ENCODE measurements around the gene ADPRS.

The ADPRS gene

DNA sequence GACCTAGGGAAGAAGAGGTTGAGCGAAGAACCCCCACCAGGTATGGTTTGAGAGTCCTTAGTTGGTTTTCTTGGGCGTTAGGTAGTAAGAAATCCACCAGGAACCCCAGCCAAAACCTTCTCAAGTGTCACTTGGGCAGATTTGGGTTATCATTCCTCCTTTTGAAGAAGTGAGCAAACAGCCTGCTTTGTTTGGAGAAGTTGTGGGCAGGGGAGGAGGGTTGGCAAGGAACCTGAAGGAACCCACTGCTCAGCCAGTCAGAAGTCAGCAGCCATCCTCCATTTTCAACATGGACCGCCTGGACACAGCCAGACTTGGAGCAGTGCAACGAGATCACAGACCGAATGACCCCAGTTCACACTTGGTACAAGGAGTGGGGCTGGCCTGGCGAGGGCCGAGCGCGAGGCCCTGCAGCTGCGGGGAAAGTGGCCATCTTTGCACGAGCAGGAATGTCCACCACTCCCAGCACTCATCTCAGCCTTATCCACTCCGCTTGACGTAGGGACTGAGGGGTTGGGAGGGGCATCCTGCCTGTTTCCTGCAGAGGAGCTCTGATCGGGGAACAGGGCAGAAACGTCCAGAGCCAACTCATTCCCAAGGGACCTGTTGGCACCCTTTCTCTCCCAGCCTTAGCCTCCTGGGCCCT is 7.2 kb downstream of the ADPRS start:
- no peak for DNase-seq
- no peak overlapping the region for H3K4me2 ChIP-seq (ENCODE audit: insufficient read depth, low read length)
- peaks cover 17% of the 10 kb centered on the region for H3K4me1 ChIP-seq (ENCODE audit: insufficient read depth, low read length)
- peaks cover 47% of the 10 kb centered on the region for H3K36me3 ChIP-seq (ENCODE audit: insufficient read depth, low read length)
- H2AFZ ChIP-seq (ENCODE audit: low read depth, low read length): no peak overlapping the region
- no peaks in the 10 kb centered on the region for H3K9me3 ChIP-seq (ENCODE audit: insufficient read depth, low read length, severe bottlenecking)
- H3K9ac ChIP-seq (ENCODE audit: low read depth, low read length): no peak overlapping the region
- TF ChIP-seq, protein P1, sequence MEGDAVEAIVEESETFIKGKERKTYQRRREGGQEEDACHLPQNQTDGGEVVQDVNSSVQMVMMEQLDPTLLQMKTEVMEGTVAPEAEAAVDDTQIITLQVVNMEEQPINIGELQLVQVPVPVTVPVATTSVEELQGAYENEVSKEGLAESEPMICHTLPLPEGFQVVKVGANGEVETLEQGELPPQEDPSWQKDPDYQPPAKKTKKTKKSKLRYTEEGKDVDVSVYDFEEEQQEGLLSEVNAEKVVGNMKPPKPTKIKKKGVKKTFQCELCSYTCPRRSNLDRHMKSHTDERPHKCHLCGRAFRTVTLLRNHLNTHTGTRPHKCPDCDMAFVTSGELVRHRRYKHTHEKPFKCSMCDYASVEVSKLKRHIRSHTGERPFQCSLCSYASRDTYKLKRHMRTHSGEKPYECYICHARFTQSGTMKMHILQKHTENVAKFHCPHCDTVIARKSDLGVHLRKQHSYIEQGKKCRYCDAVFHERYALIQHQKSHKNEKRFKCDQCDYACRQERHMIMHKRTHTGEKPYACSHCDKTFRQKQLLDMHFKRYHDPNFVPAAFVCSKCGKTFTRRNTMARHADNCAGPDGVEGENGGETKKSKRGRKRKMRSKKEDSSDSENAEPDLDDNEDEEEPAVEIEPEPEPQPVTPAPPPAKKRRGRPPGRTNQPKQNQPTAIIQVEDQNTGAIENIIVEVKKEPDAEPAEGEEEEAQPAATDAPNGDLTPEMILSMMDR (IDR thresholded peaks at IDR 0.05; ENCODE audit: borderline replicate concordance, extremely low read depth, low read length, poor library complexity, severe bottlenecking): no peak
- TF ChIP-seq EZH2 (IDR thresholded peaks at IDR 0.05; ENCODE audit: borderline replicate concordance, low read depth, low read length, severe bottlenecking): no peak
- peaks cover 24% of the 10 kb centered on the region for H4K20me1 ChIP-seq (ENCODE audit: insufficient read depth, low read length)
- H3K27ac ChIP-seq (ENCODE audit: low read length): no peak overlapping the region
- H3K27me3 ChIP-seq (ENCODE audit: insufficient read depth, low read length, poor library complexity): no peaks in the 10 kb centered on the region
- no peak for ATAC-seq (ENCODE audit: insufficient read depth, low read depth)
- no peak overlapping the region for H3K4me3 ChIP-seq (ENCODE audit: low read depth in 1 of 2, low read length in 2 of 2)
- H3K79me2 ChIP-seq (ENCODE audit: insufficient read depth, low read length): peaks cover 18% of the 10 kb centered on the region

DNA sequence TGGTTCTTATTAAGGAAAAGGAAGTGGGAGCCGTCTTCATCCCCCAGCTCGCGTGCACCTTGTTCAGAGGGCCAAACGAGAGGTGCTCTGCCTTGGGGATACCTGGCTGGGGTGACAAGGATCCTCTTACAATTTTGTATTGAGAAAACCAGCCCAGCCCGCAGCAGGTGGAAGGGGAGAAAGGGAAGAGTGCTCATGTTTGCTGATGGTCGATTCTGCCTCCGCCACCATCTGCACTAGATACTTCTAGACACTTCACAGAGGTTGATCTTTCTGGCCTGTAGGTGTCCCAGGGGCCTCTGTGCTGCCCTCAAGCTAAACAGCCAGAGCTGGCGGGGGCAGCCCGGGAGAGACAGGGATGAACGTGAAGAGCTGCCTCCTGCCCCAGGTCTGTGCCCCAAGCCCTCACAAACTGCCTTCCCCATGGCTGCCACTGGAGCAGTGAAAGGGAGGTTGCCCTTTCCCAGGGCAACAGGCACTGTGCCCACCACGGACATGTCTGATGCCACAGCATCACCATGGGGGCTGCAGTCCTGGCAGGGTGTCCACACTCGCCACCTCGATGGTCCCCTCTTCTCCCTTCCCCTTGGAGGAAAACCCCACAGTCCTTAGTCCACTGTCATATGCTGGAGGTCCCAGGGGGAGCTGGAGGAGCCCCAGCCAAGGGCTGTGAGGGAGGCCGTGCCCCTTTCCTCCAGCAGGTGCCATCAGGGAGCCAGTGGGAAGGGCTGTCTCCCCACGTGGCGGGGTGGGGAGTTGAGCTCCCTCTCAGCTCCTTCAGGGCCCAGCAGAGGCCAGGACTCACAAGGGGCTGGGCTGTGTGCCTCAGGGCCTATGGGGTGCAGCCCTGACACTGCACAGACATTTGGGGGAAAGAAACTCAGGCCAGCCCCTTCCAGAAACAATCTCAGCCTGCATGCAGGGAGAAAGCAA is 8.1 kb downstream of the ADPRS start:
- Histone ChIP-seq H3K4me3 (ENCODE audit: low read depth in 1 of 2, low read length in 2 of 2) (no peak overlapping the region), H4K20me1 (ENCODE audit: insufficient read depth, low read length) (peaks cover 18% of the 10 kb centered on the region), H3K79me2 (ENCODE audit: insufficient read depth, low read length) (peaks cover 9% of the 10 kb centered on the region), H3K4me2 (ENCODE audit: insufficient read depth, low read length) (no peak overlapping the region), H3K9ac (ENCODE audit: low read depth, low read length) (no peak overlapping the region), H2AFZ (ENCODE audit: low read depth, low read length) (no peak overlapping the region), H3K4me1 (ENCODE audit: insufficient read depth, low read length) (peaks cover 10% of the 10 kb centered on the region; the same call in 1 of the 2 replicates), H3K27me3 (ENCODE audit: insufficient read depth, low read length, poor library complexity) (no peaks in the 10 kb centered on the region), H3K36me3 (ENCODE audit: insufficient read depth, low read length) (peaks cover 38% of the 10 kb centered on the region), H3K9me3 (ENCODE audit: insufficient read depth, low read length, severe bottlenecking) (no peaks in the 10 kb centered on the region), H3K27ac (ENCODE audit: low read length) (no peak overlapping the region)
- TF ChIP-seq, protein P1 (IDR thresholded peaks at IDR 0.05; ENCODE audit: borderline replicate concordance, extremely low read depth, low read length, poor library complexity, severe bottlenecking): peak; percentile 48
- TF ChIP-seq EZH2 (IDR thresholded peaks at IDR 0.05; ENCODE audit: borderline replicate concordance, low read depth, low read length, severe bottlenecking): no peak
- DNase-seq (peak; percentile 35), ATAC-seq (ENCODE audit: insufficient read depth, low read depth) (peak; percentile 53; the same call in 2 of the 3 replicates)

DNA sequence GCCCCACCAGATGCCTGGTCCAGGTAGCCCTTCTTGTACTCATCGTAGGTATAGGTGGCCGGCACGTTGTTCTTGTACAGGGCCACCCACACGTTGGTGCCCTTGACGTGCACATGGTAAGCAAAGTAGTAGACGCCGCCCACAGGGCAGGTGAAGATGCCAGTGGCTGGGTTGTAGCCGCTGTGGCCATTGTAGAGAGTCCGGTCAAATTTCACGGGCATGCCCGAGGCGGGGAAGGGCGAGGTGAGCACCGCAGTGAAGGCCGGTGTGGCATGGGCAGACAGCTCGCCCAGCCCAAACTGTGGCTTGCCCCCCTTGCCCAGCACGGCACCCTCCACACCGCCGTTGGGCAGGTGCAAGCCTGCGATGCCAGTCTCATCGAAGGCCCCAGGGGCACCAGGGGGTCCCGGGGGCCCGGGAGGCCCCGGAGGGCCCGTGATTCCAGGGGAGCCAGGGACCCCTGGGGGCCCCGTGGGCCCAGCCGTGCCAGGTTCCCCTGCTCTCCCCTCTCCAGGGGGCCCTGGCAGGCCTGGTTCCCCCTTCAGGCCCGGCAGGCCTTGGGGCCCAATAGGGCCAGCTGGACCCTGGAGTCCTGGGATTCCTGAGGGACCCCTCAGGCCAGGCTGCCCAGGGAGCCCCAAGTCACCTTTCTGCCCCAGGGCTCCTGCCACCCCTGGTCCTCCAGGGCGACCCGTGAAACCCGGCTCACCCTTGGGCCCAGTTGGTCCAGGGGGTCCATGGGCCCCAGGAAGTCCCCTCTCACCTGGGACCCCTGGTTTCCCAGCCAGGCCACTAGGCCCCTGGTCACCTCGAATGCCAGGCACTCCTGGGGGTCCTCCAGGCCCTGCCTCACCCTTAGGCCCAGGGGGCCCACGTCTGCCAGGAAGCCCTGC is 9.2 kb downstream of the ADPRS start:
- Histone ChIP-seq H3K27ac (ENCODE audit: low read length) (no peak overlapping the region), H3K4me3 (ENCODE audit: low read depth in 1 of 2, low read length in 2 of 2) (no peak overlapping the region), H2AFZ (ENCODE audit: low read depth, low read length) (no peak overlapping the region), H4K20me1 (ENCODE audit: insufficient read depth, low read length) (peaks cover 11% of the 10 kb centered on the region), H3K4me1 (ENCODE audit: insufficient read depth, low read length) (peaks cover 5% of the 10 kb centered on the region; the same call in 1 of the 2 replicates), H3K9ac (ENCODE audit: low read depth, low read length) (no peak overlapping the region), H3K4me2 (ENCODE audit: insufficient read depth, low read length) (no peak overlapping the region), H3K9me3 (ENCODE audit: insufficient read depth, low read length, severe bottlenecking) (no peaks in the 10 kb centered on the region), H3K36me3 (ENCODE audit: insufficient read depth, low read length) (peaks cover 26% of the 10 kb centered on the region), H3K79me2 (ENCODE audit: insufficient read depth, low read length) (0 out of 2 replicates have a peak, but pooled peaks cover 2% of the 10 kb centered on the region), H3K27me3 (ENCODE audit: insufficient read depth, low read length, poor library complexity) (no peaks in the 10 kb centered on the region)
- TF ChIP-seq, protein P1 (IDR thresholded peaks at IDR 0.05; ENCODE audit: borderline replicate concordance, extremely low read depth, low read length, poor library complexity, severe bottlenecking): no peak
- no peak for TF ChIP-seq EZH2 (IDR thresholded peaks at IDR 0.05; ENCODE audit: borderline replicate concordance, low read depth, low read length, severe bottlenecking)
- no peak for ATAC-seq (ENCODE audit: insufficient read depth, low read depth)
- no peak for DNase-seq

All from DND-41 (cell line).